Measurements from ENCODE around the gene VAV3. TPM values are rescaled to one million over a fixed set of nuclear protein-coding genes. Genes with fewer than 3 reads are reported as not detected.

Gene VAV3
- total RNA-seq, 1 donor from 2014 or later, result 2.6 TPM

DNA sequence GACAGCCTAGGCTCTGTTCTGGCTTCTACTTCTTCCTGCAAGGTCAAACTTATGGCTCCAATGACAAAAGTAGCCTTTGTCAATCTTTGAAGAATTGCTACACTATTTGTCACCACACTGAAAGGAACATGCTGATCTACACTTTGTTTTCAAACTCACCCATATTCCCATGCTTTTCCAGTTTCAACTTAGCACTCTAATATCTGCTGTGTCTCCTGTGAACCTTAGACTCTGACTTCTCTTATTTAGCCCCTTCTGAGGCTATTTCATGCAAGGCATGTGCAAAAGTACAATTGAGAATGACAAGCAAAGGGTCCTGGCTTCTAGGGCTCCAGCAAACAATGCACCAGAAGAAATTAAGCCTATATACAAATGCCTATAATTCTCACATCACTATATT lies 374.9 kb downstream of the VAV3 start:
- no peak overlapping the region for H3K27ac Mint-ChIP-seq (ENCODE audit: unreplicated experiment)

DNA sequence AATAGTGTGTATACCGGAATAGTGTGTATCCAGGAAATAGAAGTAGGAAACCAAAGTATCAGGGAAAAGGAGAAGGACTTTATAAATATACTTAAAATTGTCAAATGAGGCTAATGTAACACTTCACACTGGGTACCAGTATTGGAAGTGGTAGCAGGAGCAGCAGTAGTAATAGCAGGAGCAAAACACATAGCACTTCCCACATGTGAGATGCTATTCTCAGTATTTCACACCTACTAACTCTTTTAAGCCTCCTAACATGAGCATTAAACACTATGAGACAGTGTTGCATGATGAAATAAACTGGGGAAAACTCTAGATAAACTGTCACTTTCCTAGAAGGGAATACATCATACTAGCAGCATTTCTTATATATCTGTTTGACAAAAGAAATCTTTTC lies 376.7 kb downstream of the VAV3 start:
- Mint-ChIP-seq H3K27ac (ENCODE audit: unreplicated experiment) (no peak overlapping the region), H3K9me3 (ENCODE audit: unreplicated experiment) (no peaks in the 10 kb centered on the region), H3K27me3 (ENCODE audit: low read depth, unreplicated experiment) (no peaks in the 10 kb centered on the region), H3K4me1 (ENCODE audit: low read depth, unreplicated experiment) (peaks cover 3% of the 10 kb centered on the region), H3K36me3 (ENCODE audit: low read depth, unreplicated experiment) (no peaks in the 10 kb centered on the region), H3K4me3 (ENCODE audit: unreplicated experiment) (no peak overlapping the region)
- DNase-seq (ENCODE audit: low read depth) (no peak), FAIRE-seq (no peak)
- Histone ChIP-seq H4K20me1 (ENCODE audit: insufficient read depth, low read length) (no peaks in the 10 kb centered on the region), H3K4me3 (ENCODE audit: insufficient read depth, low read depth, low read length) (no peak overlapping the region), H3K4me1 (ENCODE audit: insufficient read depth, low read length) (no peaks in the 10 kb centered on the region), H3K79me2 (ENCODE audit: insufficient read depth, low read length) (no peaks in the 10 kb centered on the region), H3K9ac (ENCODE audit: low read length) (no peak overlapping the region), H3K27me3 (ENCODE audit: insufficient read depth, low read length) (no peaks in the 10 kb centered on the region), H3K27ac (ENCODE audit: low read depth, low read length) (no peak overlapping the region), H3K4me2 (ENCODE audit: low read length) (no peak overlapping the region), H3K9me3 (ENCODE audit: insufficient read depth, low read depth, low read length) (no peaks in the 10 kb centered on the region), H2AFZ (ENCODE audit: low read depth, low read length) (no peak overlapping the region), H3K36me3 (ENCODE audit: insufficient read depth, low read length) (no peaks in the 10 kb centered on the region)
- TF ChIP-seq, protein P1, sequence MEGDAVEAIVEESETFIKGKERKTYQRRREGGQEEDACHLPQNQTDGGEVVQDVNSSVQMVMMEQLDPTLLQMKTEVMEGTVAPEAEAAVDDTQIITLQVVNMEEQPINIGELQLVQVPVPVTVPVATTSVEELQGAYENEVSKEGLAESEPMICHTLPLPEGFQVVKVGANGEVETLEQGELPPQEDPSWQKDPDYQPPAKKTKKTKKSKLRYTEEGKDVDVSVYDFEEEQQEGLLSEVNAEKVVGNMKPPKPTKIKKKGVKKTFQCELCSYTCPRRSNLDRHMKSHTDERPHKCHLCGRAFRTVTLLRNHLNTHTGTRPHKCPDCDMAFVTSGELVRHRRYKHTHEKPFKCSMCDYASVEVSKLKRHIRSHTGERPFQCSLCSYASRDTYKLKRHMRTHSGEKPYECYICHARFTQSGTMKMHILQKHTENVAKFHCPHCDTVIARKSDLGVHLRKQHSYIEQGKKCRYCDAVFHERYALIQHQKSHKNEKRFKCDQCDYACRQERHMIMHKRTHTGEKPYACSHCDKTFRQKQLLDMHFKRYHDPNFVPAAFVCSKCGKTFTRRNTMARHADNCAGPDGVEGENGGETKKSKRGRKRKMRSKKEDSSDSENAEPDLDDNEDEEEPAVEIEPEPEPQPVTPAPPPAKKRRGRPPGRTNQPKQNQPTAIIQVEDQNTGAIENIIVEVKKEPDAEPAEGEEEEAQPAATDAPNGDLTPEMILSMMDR (IDR thresholded peaks at IDR 0.05; ENCODE audit: insufficient read depth, low read depth, low read length), result no peak
- TF ChIP-seq EZH2 (IDR thresholded peaks at IDR 0.05; ENCODE audit: insufficient read depth, low read length), result no peak

More for the DNA sequence above, 374.9 kb downstream of the VAV3 start:
- Mint-ChIP-seq H3K27me3 (ENCODE audit: low read depth, unreplicated experiment) (no peaks in the 10 kb centered on the region), H3K9me3 (ENCODE audit: unreplicated experiment) (no peaks in the 10 kb centered on the region), H3K4me3 (ENCODE audit: unreplicated experiment) (no peak overlapping the region), H3K36me3 (ENCODE audit: low read depth, unreplicated experiment) (no peaks in the 10 kb centered on the region), H3K4me1 (ENCODE audit: low read depth, unreplicated experiment) (peaks cover 17% of the 10 kb centered on the region)
- H3K27me3 ChIP-seq (ENCODE audit: insufficient read depth, low read length), result no peaks in the 10 kb centered on the region
- no peak overlapping the region for H2AFZ ChIP-seq (ENCODE audit: low read depth, low read length)
- H3K4me3 ChIP-seq (ENCODE audit: insufficient read depth, low read depth, low read length), result no peak overlapping the region
- no peak for FAIRE-seq
- no peaks in the 10 kb centered on the region for H3K9me3 ChIP-seq (ENCODE audit: insufficient read depth, low read depth, low read length)
- no peak overlapping the region for H3K9ac ChIP-seq (ENCODE audit: low read length)
- H3K27ac ChIP-seq (ENCODE audit: low read depth, low read length), result no peak overlapping the region
- no peaks in the 10 kb centered on the region for H4K20me1 ChIP-seq (ENCODE audit: insufficient read depth, low read length)
- H3K4me1 ChIP-seq (ENCODE audit: insufficient read depth, low read length), result no peaks in the 10 kb centered on the region
- H3K36me3 ChIP-seq (ENCODE audit: insufficient read depth, low read length), result no peaks in the 10 kb centered on the region
- H3K4me2 ChIP-seq (ENCODE audit: low read length), result no peak overlapping the region
- no peaks in the 10 kb centered on the region for H3K79me2 ChIP-seq (ENCODE audit: insufficient read depth, low read length)
- no peak for DNase-seq (ENCODE audit: low read depth)
- TF ChIP-seq, protein P1 (IDR thresholded peaks at IDR 0.05; ENCODE audit: insufficient read depth, low read depth, low read length), result no peak
- TF ChIP-seq EZH2 (IDR thresholded peaks at IDR 0.05; ENCODE audit: insufficient read depth, low read length), result no peak

DNA sequence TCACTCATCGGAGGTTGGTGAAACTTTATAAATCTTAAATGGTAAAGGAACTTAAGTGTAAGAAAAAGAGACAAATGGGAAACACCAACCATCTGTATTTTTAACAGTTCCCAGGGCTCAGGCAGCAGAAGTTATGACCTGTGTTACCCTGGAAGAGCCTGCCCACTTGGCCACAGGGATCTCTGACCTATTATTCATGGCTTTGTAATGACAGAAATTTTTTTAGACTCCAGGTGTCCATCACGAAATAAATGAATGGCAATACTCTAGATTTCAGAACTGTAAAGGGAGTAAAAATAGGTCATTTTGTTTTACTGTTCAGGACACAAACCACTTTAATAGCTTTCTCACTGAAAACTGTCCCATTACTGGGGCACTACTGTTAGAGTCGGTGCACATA lies 389.8 kb downstream of the VAV3 start:
- no peak overlapping the region for H3K4me3 Mint-ChIP-seq (ENCODE audit: unreplicated experiment)
- H3K36me3 Mint-ChIP-seq (ENCODE audit: low read depth, unreplicated experiment), result no peaks in the 10 kb centered on the region
- H3K9me3 ChIP-seq (ENCODE audit: insufficient read depth, low read depth, low read length), result no peaks in the 10 kb centered on the region

More for the DNA sequence above, 389.8 kb downstream of the VAV3 start:
- no peak for TF ChIP-seq EZH2 (IDR thresholded peaks at IDR 0.05; ENCODE audit: insufficient read depth, low read length)
- TF ChIP-seq, protein P1 (IDR thresholded peaks at IDR 0.05; ENCODE audit: insufficient read depth, low read depth, low read length), result no peak
- DNase-seq (ENCODE audit: low read depth) (no peak), FAIRE-seq (no peak)
- H3K4me1 ChIP-seq (ENCODE audit: insufficient read depth, low read length), result peaks cover 3% of the 10 kb centered on the region
- no peak overlapping the region for H3K9ac ChIP-seq (ENCODE audit: low read length)
- no peak overlapping the region for H3K4me2 ChIP-seq (ENCODE audit: low read length)
- no peaks in the 10 kb centered on the region for H4K20me1 ChIP-seq (ENCODE audit: insufficient read depth, low read length)
- H3K27ac ChIP-seq (ENCODE audit: low read depth, low read length), result no peak overlapping the region
- H2AFZ ChIP-seq (ENCODE audit: low read depth, low read length), result no peak overlapping the region
- no peak overlapping the region for H3K4me3 ChIP-seq (ENCODE audit: insufficient read depth, low read depth, low read length)
- H3K36me3 ChIP-seq (ENCODE audit: insufficient read depth, low read length), result no peaks in the 10 kb centered on the region
- H3K27ac Mint-ChIP-seq (ENCODE audit: unreplicated experiment), result no peak overlapping the region
- H3K27me3 ChIP-seq (ENCODE audit: insufficient read depth, low read length), result no peaks in the 10 kb centered on the region
- peaks cover 17% of the 10 kb centered on the region for H3K4me1 Mint-ChIP-seq (ENCODE audit: low read depth, unreplicated experiment)
- no peaks in the 10 kb centered on the region for H3K9me3 Mint-ChIP-seq (ENCODE audit: unreplicated experiment)
- no peaks in the 10 kb centered on the region for H3K79me2 ChIP-seq (ENCODE audit: insufficient read depth, low read length)
- H3K27me3 Mint-ChIP-seq (ENCODE audit: low read depth, unreplicated experiment), result peaks cover 1% of the 10 kb centered on the region

Data from astrocyte (in vitro differentiated cells and primary cell).